ENCODE data around the gene TSPAN5.

GRCh38 chr4:98691588-98691987, 33.2 kb upstream of the TSPAN5 start:
- TF ChIP-seq GLIS3 (CRISPR knock-in tag; IDR thresholded peaks at IDR 0.05): no peak
- no peak for TF ChIP-seq ZC3H10 (CRISPR knock-in tag; IDR thresholded peaks at IDR 0.05)
- TF ChIP-seq RARB (CRISPR knock-in tag; IDR thresholded peaks at IDR 0.05): no peak
- no peak for TF ChIP-seq CSDC2 (CRISPR knock-in tag; IDR thresholded peaks at IDR 0.05)
- TF ChIP-seq, protein P1, sequence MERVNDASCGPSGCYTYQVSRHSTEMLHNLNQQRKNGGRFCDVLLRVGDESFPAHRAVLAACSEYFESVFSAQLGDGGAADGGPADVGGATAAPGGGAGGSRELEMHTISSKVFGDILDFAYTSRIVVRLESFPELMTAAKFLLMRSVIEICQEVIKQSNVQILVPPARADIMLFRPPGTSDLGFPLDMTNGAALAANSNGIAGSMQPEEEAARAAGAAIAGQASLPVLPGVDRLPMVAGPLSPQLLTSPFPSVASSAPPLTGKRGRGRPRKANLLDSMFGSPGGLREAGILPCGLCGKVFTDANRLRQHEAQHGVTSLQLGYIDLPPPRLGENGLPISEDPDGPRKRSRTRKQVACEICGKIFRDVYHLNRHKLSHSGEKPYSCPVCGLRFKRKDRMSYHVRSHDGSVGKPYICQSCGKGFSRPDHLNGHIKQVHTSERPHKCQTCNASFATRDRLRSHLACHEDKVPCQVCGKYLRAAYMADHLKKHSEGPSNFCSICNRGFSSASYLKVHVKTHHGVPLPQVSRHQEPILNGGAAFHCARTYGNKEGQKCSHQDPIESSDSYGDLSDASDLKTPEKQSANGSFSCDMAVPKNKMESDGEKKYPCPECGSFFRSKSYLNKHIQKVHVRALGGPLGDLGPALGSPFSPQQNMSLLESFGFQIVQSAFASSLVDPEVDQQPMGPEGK (CRISPR knock-in tag; IDR thresholded peaks at IDR 0.05; ENCODE audit: borderline replicate concordance): no peak
- no peak for TF ChIP-seq ZFP30 (CRISPR knock-in tag; IDR thresholded peaks at IDR 0.05)
- TF ChIP-seq, protein P2, sequence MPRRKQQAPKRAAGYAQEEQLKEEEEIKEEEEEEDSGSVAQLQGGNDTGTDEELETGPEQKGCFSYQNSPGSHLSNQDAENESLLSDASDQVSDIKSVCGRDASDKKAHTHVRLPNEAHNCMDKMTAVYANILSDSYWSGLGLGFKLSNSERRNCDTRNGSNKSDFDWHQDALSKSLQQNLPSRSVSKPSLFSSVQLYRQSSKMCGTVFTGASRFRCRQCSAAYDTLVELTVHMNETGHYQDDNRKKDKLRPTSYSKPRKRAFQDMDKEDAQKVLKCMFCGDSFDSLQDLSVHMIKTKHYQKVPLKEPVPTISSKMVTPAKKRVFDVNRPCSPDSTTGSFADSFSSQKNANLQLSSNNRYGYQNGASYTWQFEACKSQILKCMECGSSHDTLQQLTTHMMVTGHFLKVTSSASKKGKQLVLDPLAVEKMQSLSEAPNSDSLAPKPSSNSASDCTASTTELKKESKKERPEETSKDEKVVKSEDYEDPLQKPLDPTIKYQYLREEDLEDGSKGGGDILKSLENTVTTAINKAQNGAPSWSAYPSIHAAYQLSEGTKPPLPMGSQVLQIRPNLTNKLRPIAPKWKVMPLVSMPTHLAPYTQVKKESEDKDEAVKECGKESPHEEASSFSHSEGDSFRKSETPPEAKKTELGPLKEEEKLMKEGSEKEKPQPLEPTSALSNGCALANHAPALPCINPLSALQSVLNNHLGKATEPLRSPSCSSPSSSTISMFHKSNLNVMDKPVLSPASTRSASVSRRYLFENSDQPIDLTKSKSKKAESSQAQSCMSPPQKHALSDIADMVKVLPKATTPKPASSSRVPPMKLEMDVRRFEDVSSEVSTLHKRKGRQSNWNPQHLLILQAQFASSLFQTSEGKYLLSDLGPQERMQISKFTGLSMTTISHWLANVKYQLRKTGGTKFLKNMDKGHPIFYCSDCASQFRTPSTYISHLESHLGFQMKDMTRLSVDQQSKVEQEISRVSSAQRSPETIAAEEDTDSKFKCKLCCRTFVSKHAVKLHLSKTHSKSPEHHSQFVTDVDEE (CRISPR knock-in tag; IDR thresholded peaks at IDR 0.05): no peak
- no peak for TF ChIP-seq ZNF70 (CRISPR knock-in tag; IDR thresholded peaks at IDR 0.05)

Data from SK-N-SH treated with all-trans-retinoic acid at 6 μM for 48 hours (cell line).